Measurements from ENCODE around the gene CGB3. TPM values are rescaled to one million over a fixed set of nuclear protein-coding genes. Genes with fewer than 3 reads are reported as not detected.

CGB3 gene
- polyA plus RNA-seq, 1 of the 3 experiments (the other 2 are of a cell fraction) = 0.10 TPM

DNA sequence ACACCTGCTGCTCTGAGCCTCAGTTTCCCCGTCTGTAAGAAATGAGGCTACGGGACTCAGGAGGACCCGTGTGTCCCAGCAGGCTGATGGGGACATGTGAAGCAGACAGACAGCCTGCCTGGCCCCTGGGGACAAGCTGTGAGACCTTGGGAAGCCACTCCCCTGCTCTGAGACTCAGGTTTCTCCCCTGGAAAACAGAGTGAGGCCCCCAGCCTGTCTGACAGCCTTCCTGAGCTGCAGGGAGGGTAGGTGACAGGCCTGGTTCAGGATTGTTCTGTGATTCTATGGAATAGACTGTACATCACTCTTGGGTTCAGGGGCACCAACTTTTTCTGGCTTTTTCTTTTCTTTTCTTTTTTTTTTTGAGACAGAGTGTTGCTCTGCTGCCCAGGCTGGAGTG is 43.4 kb upstream of the CGB3 start:
- no peaks in the 10 kb centered on the region for H3K36me3 ChIP-seq (replicated peaks in 1 of 2; ENCODE audit: control insufficient read depth in 1 of 2, insufficient read depth in 2 of 2, low read length in 1 of 2)
- H2AFZ ChIP-seq (ENCODE audit: low read depth) = no peak overlapping the region
- no peak for DNase-seq
- H3K4me2 ChIP-seq = no peak overlapping the region
- no peaks in the 10 kb centered on the region for H3K9me3 ChIP-seq
- H3K27ac ChIP-seq (ENCODE audit: low read depth in 2 of 2, low read length in 1 of 2) = no peak overlapping the region
- peaks cover 7% of the 10 kb centered on the region; the same call in 1 of the 2 replicates for H3K79me2 ChIP-seq (ENCODE audit: insufficient read depth)
- no peaks in the 10 kb centered on the region for H3K9me2 ChIP-seq
- H3K4me1 ChIP-seq (ENCODE audit: control insufficient read depth in 1 of 2, insufficient read depth in 2 of 2, low read depth in 1 of 2, low read length in 1 of 2) = peaks cover 0 to 8% of the 10 kb centered on the region in 2 experiments; a peak in 1 of 4 replicates
- H3K27me3 ChIP-seq (ENCODE audit: insufficient read depth) = no peaks in the 10 kb centered on the region
- H4K20me1 ChIP-seq (ENCODE audit: insufficient read depth) = no peaks in the 10 kb centered on the region
- H3K9ac ChIP-seq = no peak overlapping the region
- WGBS (ENCODE audit: low lambda C conversion rate) = 20% methylated on average over 1 of the region's 3 CpGs
- ChIA-PET POLR2A (no interaction called here), CTCF (interaction anchor here (1.1 to 1.5 kb wide), 2 partner anchors 10 to 131 kb away, joined by 3 to 4 read pairs; partner anchors contain the start of gene CGB7)
- H3F3A ChIP-seq (replicated peaks; ENCODE audit: insufficient read depth) = peaks cover 8% of the 10 kb centered on the region
- no peak overlapping the region for H3K4me3 ChIP-seq (ENCODE audit: low read depth in 2 of 2, low read length in 1 of 2)
- TF ChIP-seq RAD21 (IDR thresholded peaks at IDR 0.05; ENCODE audit: low read length) (no peak), FOSL2 (IDR thresholded peaks at IDR 0.05; ENCODE audit: borderline replicate concordance, low read depth) (no peak)

DNA sequence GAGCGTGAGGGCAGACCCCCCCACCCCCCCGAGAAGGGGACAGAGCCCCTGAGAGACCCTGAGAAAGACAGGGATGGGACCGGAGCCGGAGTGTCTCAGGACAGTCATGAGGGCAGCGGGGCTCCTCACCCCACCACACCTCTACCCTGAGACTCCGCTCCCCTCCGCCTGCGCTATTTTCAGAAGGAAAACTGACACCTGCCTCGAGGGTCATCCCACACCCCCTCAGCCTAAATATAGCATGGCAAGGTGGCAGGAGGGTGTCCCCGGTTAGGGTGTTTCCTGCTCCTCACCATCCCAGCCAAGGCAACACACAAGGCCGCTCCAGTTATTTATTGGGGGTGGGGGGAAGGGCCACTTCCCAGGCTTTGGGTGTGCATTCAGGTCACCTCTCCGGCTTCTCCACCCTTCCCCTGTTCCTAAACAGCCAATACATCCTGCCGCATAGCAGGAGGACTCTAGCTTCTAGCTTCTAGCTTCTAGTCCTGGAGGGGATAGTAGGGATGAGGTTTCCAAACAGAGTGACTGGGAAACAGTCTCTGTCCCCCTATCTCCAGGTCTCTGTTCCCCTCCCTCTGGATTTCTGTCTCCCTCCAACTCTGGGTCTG is 41.9 kb upstream of the CGB3 start:
- ChIA-PET POLR2A (no interaction called here), CTCF (interaction anchor here (0.8 to 1.6 kb wide), 2 partner anchors 8 to 48 kb away, joined by 3 to 6 read pairs; partner anchors contain the start of gene LIN7B)
- H2AFZ ChIP-seq (ENCODE audit: low read depth) = no peak overlapping the region
- peak; percentile 33 for DNase-seq
- no peaks in the 10 kb centered on the region for H3K9me3 ChIP-seq
- H3K4me3 ChIP-seq (ENCODE audit: low read depth in 2 of 2, low read length in 1 of 2) = no peak overlapping the region
- no peak overlapping the region for H3K4me2 ChIP-seq
- peaks cover 21% of the 10 kb centered on the region; the same call in 1 of the 2 replicates for H3K79me2 ChIP-seq (ENCODE audit: insufficient read depth)
- H4K20me1 ChIP-seq (ENCODE audit: insufficient read depth) = no peaks in the 10 kb centered on the region
- no peaks in the 10 kb centered on the region for H3K36me3 ChIP-seq (replicated peaks in 1 of 2; ENCODE audit: control insufficient read depth in 1 of 2, insufficient read depth in 2 of 2, low read length in 1 of 2)
- no peak overlapping the region for H3K9ac ChIP-seq
- peaks cover 3% of the 10 kb centered on the region for H3F3A ChIP-seq (replicated peaks; ENCODE audit: insufficient read depth)
- peaks cover 0 to 8% of the 10 kb centered on the region in 2 experiments; a peak in 1 of 4 replicates for H3K4me1 ChIP-seq (ENCODE audit: control insufficient read depth in 1 of 2, insufficient read depth in 2 of 2, low read depth in 1 of 2, low read length in 1 of 2)
- TF ChIP-seq FOXM1 (IDR thresholded peaks at IDR 0.05; ENCODE audit: low read depth) = no peak
- TF ChIP-seq, protein P1, sequence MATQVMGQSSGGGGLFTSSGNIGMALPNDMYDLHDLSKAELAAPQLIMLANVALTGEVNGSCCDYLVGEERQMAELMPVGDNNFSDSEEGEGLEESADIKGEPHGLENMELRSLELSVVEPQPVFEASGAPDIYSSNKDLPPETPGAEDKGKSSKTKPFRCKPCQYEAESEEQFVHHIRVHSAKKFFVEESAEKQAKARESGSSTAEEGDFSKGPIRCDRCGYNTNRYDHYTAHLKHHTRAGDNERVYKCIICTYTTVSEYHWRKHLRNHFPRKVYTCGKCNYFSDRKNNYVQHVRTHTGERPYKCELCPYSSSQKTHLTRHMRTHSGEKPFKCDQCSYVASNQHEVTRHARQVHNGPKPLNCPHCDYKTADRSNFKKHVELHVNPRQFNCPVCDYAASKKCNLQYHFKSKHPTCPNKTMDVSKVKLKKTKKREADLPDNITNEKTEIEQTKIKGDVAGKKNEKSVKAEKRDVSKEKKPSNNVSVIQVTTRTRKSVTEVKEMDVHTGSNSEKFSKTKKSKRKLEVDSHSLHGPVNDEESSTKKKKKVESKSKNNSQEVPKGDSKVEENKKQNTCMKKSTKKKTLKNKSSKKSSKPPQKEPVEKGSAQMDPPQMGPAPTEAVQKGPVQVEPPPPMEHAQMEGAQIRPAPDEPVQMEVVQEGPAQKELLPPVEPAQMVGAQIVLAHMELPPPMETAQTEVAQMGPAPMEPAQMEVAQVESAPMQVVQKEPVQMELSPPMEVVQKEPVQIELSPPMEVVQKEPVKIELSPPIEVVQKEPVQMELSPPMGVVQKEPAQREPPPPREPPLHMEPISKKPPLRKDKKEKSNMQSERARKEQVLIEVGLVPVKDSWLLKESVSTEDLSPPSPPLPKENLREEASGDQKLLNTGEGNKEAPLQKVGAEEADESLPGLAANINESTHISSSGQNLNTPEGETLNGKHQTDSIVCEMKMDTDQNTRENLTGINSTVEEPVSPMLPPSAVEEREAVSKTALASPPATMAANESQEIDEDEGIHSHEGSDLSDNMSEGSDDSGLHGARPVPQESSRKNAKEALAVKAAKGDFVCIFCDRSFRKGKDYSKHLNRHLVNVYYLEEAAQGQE (IDR thresholded peaks at IDR 0.05; ENCODE audit: low read depth, low read length) = no peak
- TF ChIP-seq YY1 (IDR thresholded peaks at IDR 0.05; ENCODE audit: low read depth) = no peak
- no peak for TF ChIP-seq EP300 (IDR thresholded peaks at IDR 0.05; ENCODE audit: borderline replicate concordance in 1 of 2, low read depth in 1 of 2, low read length in 1 of 2)
- no peak for TF ChIP-seq RCOR1 (IDR thresholded peaks at IDR 0.05; ENCODE audit: low read length)
- TF ChIP-seq TAF1 (IDR thresholded peaks at IDR 0.05; ENCODE audit: borderline replicate concordance, low read depth, low read length) = no peak
- no peak for TF ChIP-seq JUND (IDR thresholded peaks at IDR 0.05)
- TF ChIP-seq MXI1 (IDR thresholded peaks at IDR 0.05; ENCODE audit: low read depth, low read length) = no peak
- TF ChIP-seq NFIC (IDR thresholded peaks at IDR 0.05; ENCODE audit: borderline replicate concordance) = no peak
- TF ChIP-seq RFX5 (IDR thresholded peaks at IDR 0.05; ENCODE audit: low read length) = no peak
- no peak for TF ChIP-seq FOXJ3 (CRISPR knock-in tag; IDR thresholded peaks at IDR 0.05)
- no peak for TF ChIP-seq CHD2 (IDR thresholded peaks at IDR 0.05; ENCODE audit: low read length, partially characterized antibody)
- H3K9me2 ChIP-seq = no peaks in the 10 kb centered on the region
- no peaks in the 10 kb centered on the region for H3K27me3 ChIP-seq (ENCODE audit: insufficient read depth)
- WGBS (ENCODE audit: low lambda C conversion rate) = 58% methylated on average over 8 of the region's 13 CpGs
- no peak overlapping the region for H3K27ac ChIP-seq (ENCODE audit: low read depth in 2 of 2, low read length in 1 of 2)
